ENCODE results near the gene ADAMTS12.

ADAMTS12 gene

GRCh38 chr5:33721491-33722200, 170.1 kb downstream of the ADAMTS12 start:
- no peak for DNase-seq (ENCODE audit: low read depth in 2 of 3, low spot score in 2 of 3)

GRCh38 chr5:33720176-33720575, 171.6 kb downstream of the ADAMTS12 start:
- DNase-seq (ENCODE audit: low read depth in 2 of 3, low spot score in 2 of 3): no peak

DNA sequence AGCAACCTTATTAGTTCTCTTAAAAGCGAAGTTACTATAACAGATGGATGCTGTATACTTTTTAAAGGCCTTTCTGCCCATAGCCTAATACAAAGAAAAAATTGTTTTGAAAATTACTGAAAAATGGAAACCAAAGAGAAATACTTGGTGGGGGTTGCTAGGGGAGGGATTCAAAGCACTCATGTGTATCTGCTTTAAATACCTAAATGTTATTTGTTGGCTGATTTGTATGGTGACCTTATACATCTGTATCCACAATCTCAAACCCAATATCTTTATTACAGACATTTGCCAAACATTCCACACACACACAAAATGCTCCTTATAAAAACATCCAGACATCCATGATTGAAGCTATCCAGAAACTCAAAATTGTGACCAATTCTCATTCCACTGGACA, 172.0 kb downstream of the ADAMTS12 start:
- no peak for DNase-seq (ENCODE audit: low read depth in 2 of 3, low spot score in 2 of 3)

- DNase-seq (ENCODE audit: low read depth in 2 of 3, low spot score in 2 of 3): no peak
Observed at GRCh38 chr5:33715661-33716060, 176.1 kb downstream of the ADAMTS12 start.

DNA sequence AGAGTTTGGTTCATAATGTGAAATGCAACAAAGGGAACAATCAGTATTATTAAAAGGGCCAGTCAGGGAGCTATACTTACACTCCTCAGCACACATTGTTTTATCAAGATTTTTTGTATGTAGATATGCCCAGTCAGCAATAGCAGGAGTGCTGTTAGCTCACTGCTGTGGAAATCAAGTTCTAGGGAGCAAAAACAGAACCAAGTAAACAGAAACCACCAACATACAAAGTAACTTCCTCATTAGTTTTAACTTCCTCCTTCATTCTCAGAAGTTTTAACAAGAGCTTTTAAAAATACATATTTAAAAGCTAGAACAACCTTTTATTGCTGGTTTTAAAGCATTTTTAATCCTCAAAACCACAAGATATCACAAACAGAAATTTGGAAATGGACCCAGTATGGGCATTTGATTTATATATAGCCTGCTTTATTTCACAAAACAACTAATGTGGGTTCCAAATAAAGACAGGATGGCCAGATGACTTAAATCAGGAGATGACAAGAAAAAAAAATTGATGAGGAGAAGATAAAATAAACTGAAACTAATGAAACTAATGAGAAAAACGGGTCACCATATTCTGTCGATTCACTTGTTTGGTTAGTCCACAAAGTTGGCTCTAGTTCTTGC, 178.5 kb downstream of the ADAMTS12 start:
- no peak for DNase-seq (ENCODE audit: low read depth in 2 of 3, low spot score in 2 of 3)

- DNase-seq (ENCODE audit: low read depth in 2 of 3, low spot score in 2 of 3): no peak
Observed at GRCh38 chr5:33712664-33713063, 179.1 kb downstream of the ADAMTS12 start.

GRCh38 chr5:33711094-33711679, 180.6 kb downstream of the ADAMTS12 start:
- no peak for DNase-seq (ENCODE audit: low read depth in 2 of 3, low spot score in 2 of 3)

DNA sequence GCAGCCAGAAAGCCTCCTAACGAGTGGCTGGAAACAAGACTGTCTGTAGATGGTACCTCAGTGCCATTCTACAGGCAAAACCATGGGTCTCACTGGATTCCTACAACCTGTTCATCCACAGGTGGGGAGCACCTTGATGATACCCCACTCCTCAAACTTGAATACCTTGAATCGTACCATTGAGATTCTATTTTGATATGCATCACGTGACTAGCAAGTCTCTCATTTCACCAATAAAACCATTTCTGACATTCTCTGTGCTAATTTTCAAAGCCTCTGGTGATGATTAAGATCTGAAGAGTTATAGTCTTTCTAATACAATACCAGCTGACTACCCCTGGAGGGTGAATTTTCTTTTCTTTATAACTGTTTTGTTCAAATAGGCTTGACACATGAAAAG, 188.9 kb downstream of the ADAMTS12 start:
- DNase-seq (ENCODE audit: low read depth in 2 of 3, low spot score in 2 of 3): no peak

GRCh38 chr5:33701951-33702350, 189.8 kb downstream of the ADAMTS12 start:
- no peak for DNase-seq (ENCODE audit: low read depth in 2 of 3, low spot score in 2 of 3)

- no peak for DNase-seq (ENCODE audit: low read depth in 2 of 3, low spot score in 2 of 3)
Observed at GRCh38 chr5:33701251-33701650, 190.5 kb downstream of the ADAMTS12 start.

GRCh38 chr5:33696411-33696810, 195.4 kb downstream of the ADAMTS12 start:
- no peak for DNase-seq (ENCODE audit: low read depth in 2 of 3, low spot score in 2 of 3)

GRCh38 chr5:33692980-33693379, 198.8 kb downstream of the ADAMTS12 start:
- DNase-seq (ENCODE audit: low read depth in 2 of 3, low spot score in 2 of 3): no peak

DNA sequence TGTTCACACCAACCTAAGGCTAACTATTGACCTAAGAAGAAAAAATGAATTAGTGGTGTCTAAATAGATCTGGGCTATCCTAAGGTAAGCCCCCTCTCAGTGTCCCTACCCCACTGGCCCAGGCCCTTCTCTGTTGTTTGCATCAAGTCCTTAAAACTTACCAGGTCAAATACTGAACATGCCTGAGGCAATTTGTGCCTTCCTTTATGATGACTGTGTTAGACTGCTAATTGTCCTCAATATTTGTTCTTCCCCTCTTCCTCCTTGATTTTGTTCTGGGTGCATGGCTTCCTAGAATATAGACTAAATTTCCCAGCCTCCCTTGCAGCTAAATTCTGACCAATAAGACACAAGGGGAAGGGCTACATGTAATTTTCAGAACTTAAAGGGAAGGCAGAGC, 199.9 kb downstream of the ADAMTS12 start:
- DNase-seq (ENCODE audit: low read depth in 2 of 3, low spot score in 2 of 3): no peak

- DNase-seq (ENCODE audit: low read depth in 2 of 3, low spot score in 2 of 3): no peak
Observed at GRCh38 chr5:33690374-33691135, 201.2 kb downstream of the ADAMTS12 start.

DNA sequence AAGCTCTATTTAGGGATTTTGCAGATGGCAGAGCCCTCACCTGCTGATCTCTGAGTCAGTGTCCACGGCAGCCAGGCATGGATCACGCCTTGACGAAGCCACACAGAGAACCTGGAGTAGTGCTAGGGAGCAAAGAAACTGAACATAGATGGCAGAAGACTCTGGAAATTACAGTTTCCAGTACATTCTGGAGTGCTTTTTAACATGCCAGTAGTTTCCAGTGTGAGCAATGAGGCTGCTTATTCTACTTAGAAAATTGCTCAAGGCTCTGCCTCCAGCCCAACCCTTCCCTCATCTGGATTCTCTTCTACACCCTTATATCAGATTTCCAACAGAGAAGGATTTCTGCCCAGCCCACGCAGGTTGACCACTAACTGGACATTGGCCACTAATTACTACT, 203.3 kb downstream of the ADAMTS12 start:
- no peak for DNase-seq (ENCODE audit: low read depth in 2 of 3, low spot score in 2 of 3)

DNA sequence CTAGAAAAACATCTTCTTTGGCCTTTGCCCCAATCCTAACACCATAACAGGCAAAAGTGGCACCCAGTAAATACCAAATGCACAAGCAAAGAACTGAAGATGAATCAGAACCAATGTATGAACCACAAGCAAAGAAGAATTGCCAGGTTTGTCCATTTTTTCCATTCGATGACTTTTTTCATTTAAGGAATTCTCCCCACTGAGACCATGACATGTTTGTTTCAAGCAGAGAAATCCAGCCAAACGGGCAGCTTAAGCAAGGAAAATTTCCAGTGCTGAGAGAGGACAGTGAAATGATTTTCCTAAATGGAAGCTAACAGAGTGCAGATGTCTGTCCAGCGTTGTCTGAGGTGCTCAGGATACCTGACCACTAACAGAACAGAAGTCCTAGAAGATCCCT, 203.7 kb downstream of the ADAMTS12 start:
- DNase-seq (ENCODE audit: low read depth in 2 of 3, low spot score in 2 of 3): no peak

GRCh38 chr5:33685873-33686755, 205.7 kb downstream of the ADAMTS12 start:
- no peak for DNase-seq (ENCODE audit: low read depth in 2 of 3, low spot score in 2 of 3)

DNA sequence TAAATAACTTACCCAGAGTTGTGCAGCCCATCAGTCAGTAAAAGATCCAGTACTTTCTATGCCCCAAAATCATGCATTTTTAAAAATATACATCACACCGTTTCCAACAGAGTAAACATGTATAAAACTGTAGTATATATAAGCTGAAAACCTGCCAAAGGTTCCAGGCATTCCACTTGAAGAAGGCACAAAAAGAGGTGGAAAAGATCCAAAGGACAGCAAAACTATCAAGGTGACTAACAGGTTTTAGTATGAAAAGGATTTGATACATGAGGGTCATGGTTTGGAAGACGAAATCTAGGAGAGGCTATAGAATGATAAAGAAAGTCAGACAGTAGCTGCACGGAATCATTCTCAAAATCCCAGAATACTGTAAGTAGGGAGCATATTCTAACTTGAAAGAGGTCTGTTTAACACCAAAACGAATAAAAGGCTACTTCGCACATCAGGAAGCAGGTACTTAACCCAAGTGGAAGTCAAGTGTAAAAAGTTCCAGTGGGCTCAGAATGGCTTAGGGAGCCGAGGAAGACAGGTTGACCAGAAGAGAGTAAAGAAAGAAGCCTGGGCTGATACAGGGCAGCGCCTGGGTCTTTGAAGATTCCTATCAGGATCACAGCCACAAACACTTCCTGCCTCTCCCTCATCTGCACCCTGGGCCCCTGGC, 207.2 kb downstream of the ADAMTS12 start:
- no peak for DNase-seq (ENCODE audit: low read depth in 2 of 3, low spot score in 2 of 3)

- DNase-seq (ENCODE audit: low read depth in 2 of 3, low spot score in 2 of 3): no peak
Observed at GRCh38 chr5:33679791-33680190, 212.0 kb downstream of the ADAMTS12 start.

- DNase-seq (ENCODE audit: low read depth in 2 of 3, low spot score in 2 of 3): no peak
Observed at GRCh38 chr5:33675958-33676464, 215.8 kb downstream of the ADAMTS12 start.

Data from activated CD8-positive, alpha-beta memory T cell treated with anti-CD3 and anti-CD28 coated beads for 48 hours (primary cell).